Stomach (tissue), 9 donors: ENCODE data around the gene BNC2. TPM values are rescaled to one million over a fixed set of nuclear protein-coding genes. Genes with fewer than 3 reads are reported as not detected.

Source experiments
- DNase-seq, 2 donors: peaks; one replicate each; pipeline versions ENCODE4 v3.0.0 to v3.0.0-alpha.2; 2013 to 2019
- H3K27ac ChIP-seq, 5 donors: fragments of 200-600 bp in 4 of 5; sonication (generic) in 4 of 5; one replicate each; pipeline ENCODE4 v1.5.1; 2013 to 2019; ENCODE audit warnings: mild to moderate bottlenecking in 1 of 5, moderate library complexity in 1 of 5
- H3K27me3 ChIP-seq, 3 donors: fragments of 200-600 bp; sonication (generic); one replicate each; pipeline ENCODE4 v1.5.1; 2017 to 2019; ENCODE audit warnings: mixed run types in 1 of 3
- H3K36me3 ChIP-seq, 4 donors: fragments of 200-600 bp; sonication (generic); 1 replicate in 3 of 4; 2 replicates in 1 of 4; pipeline ENCODE4 v1.5.1; 2016 to 2019
- H3K4me1 ChIP-seq, 4 donors: fragments of 200-600 bp; sonication (generic); one replicate each; pipeline ENCODE4 v1.5.1; 2016 to 2019
- H3K4me3 ChIP-seq, 4 donors: fragments of 200-600 bp; sonication (generic) in 3 of 4; one replicate each; pipeline ENCODE4 v1.5.1; 2016 to 2019; ENCODE audit warnings: mild to moderate bottlenecking in 1 of 4
- H3K9me3 ChIP-seq, 4 donors: fragments of 200-600 bp; sonication (generic); one replicate each; pipeline ENCODE4 v1.5.1; 2016 to 2019
- EP300 ChIP-seq: sonication (generic); formaldehyde crosslinking; IDR thresholded peaks from one replicate; pipeline ENCODE4 v1.6.1; 2017; ENCODE audit warnings: antibody characterized with exemption
- POLR2A ChIP-seq, 4 donors: fragments of 450-650 bp; IDR thresholded peaks; one replicate each; pipeline ENCODE4 v1.6.1; 2016; ENCODE audit warnings: antibody characterized with exemption in 4 of 4, control low read depth in 2 of 4, mild to moderate bottlenecking in 1 of 4, moderate library complexity in 1 of 4
- POLR2AphosphoS5 ChIP-seq, 3 donors: sonication (generic); formaldehyde crosslinking; IDR thresholded peaks; one replicate each; pipeline ENCODE4 v1.6.1; 2016; ENCODE audit warnings: antibody characterized with exemption in 3 of 3
- WGBS, 5 donors: extraction: QIAGEN DNeasy Blood & Tissue Kit in 3 of 5; methylation state at CpG; one replicate each; pipeline versions ENCODE4 v1.1.5 to v1.1.7; 2013 to 2018; 5-methylcytosine and 5-hydroxymethylcytosine counted together
- intact Hi-C: fragments of 100-400 bp; cut with DNase I; formaldehyde crosslinking; loops from one replicate; pipeline ENCODE4 v1.15.1; 2023; ENCODE audit warnings: low total_unique reads
- polyA plus RNA-seq, 3 donors: library from polyadenylated mRNA; stranded (reverse); fragments of 200-250 nt; gene quantifications; one replicate each; pipeline ENCODE4 v1.2.3, GENCODE V29; 2013
- total RNA-seq, 5 donors: library from RNA; depleted of rRNA; stranded (reverse); fragments of >200 nt; gene quantifications; one replicate each; pipeline versions ENCODE4 v1.1.0 to v1.2.3, GENCODE V29; 2014 to 2016
- TF ChIP-seq, protein P1 (sequence below), 7 experiments: fragments of 450-650 bp in 4 of 7; fragments of 200-600 bp in 3 of 7; sonication (generic) in 3 of 7; IDR thresholded peaks; one replicate each; pipeline ENCODE4 v1.5.1; 2016 to 2019; ENCODE audit warnings: antibody characterized with exemption in 7 of 7, control low read depth in 2 of 7, mild to moderate bottlenecking in 1 of 7
- donor health status: healthy with polysubstance abuse.
- donor health status: Bipolar disorder and iron deficiency.
- donor health status: healthy.

Gene BNC2
- total and polyA plus RNA-seq, 8 donors: 1.1 to 60.7 (median 7.6) TPM

GRCh38 chr9:16532681-16533450 lies 337.6 kb downstream of the BNC2 start:
- no peaks in the 10 kb centered on the region for H3K9me3 ChIP-seq
- TF ChIP-seq, protein P1, sequence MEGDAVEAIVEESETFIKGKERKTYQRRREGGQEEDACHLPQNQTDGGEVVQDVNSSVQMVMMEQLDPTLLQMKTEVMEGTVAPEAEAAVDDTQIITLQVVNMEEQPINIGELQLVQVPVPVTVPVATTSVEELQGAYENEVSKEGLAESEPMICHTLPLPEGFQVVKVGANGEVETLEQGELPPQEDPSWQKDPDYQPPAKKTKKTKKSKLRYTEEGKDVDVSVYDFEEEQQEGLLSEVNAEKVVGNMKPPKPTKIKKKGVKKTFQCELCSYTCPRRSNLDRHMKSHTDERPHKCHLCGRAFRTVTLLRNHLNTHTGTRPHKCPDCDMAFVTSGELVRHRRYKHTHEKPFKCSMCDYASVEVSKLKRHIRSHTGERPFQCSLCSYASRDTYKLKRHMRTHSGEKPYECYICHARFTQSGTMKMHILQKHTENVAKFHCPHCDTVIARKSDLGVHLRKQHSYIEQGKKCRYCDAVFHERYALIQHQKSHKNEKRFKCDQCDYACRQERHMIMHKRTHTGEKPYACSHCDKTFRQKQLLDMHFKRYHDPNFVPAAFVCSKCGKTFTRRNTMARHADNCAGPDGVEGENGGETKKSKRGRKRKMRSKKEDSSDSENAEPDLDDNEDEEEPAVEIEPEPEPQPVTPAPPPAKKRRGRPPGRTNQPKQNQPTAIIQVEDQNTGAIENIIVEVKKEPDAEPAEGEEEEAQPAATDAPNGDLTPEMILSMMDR (IDR thresholded peaks at IDR 0.05): no peak
- peak in 1 of 3 donors; percentile 16 for TF ChIP-seq POLR2AphosphoS5 (IDR thresholded peaks at IDR 0.05)
- TF ChIP-seq POLR2A (IDR thresholded peaks at IDR 0.05): no peak
- TF ChIP-seq EP300: no peak
- H3K4me1 ChIP-seq: peaks cover 0 to 15% (median 7%) of the 10 kb centered on the region in 4 donors
- no peak for DNase-seq
- no peaks in the 10 kb centered on the region for H3K27me3 ChIP-seq
- H3K36me3 ChIP-seq: no peaks in the 10 kb centered on the region
- intact Hi-C loops: no loop called here
- WGBS, 5 donors: 57 to 75% (median 69%) methylated on average over 2 of the region's 2 CpGs
- no peak overlapping the region for H3K4me3 ChIP-seq
- H3K27ac ChIP-seq: no peak overlapping the region

GRCh38 chr9:16532272-16532671 lies 338.2 kb downstream of the BNC2 start:
- whole genome bisulfite sequencing, 5 donors: 81 to 90% (median 90%) methylated on average over 3 of the region's 3 CpGs
- H3K4me3 ChIP-seq: no peak overlapping the region
- peaks cover 0 to 15% (median 7%) of the 10 kb centered on the region in 4 donors for H3K4me1 ChIP-seq
- H3K9me3 ChIP-seq: no peaks in the 10 kb centered on the region
- H3K27me3 ChIP-seq: no peaks in the 10 kb centered on the region
- no peak overlapping the region for H3K27ac ChIP-seq
- intact Hi-C loops: no loop called here
- TF ChIP-seq, protein P1 (IDR thresholded peaks at IDR 0.05): no peak
- TF ChIP-seq EP300: no peak
- no peak for TF ChIP-seq POLR2AphosphoS5 (IDR thresholded peaks at IDR 0.05)
- no peak for TF ChIP-seq POLR2A (IDR thresholded peaks at IDR 0.05)
- no peak for DNase-seq
- no peaks in the 10 kb centered on the region for H3K36me3 ChIP-seq

GRCh38 chr9:16530669-16531642 lies 339.5 kb downstream of the BNC2 start:
- Histone ChIP-seq H3K4me3 (no peak overlapping the region), H3K9me3 (no peaks in the 10 kb centered on the region), H3K27me3 (no peaks in the 10 kb centered on the region), H3K4me1 (peaks cover 0 to 15% (median 7%) of the 10 kb centered on the region in 4 donors), H3K27ac (no peak overlapping the region), H3K36me3 (no peaks in the 10 kb centered on the region)
- peak in 1 of 2 donors; percentile 48 for DNase-seq
- TF ChIP-seq, protein P1 (IDR thresholded peaks at IDR 0.05): no peak
- TF ChIP-seq EP300 (no peak), POLR2A (IDR thresholded peaks at IDR 0.05) (no peak), POLR2AphosphoS5 (IDR thresholded peaks at IDR 0.05) (no peak)
- intact Hi-C loops: no loop called here
- 51 to 60% (median 57%) methylated on average over 13 of the region's 13 CpGs for WGBS, 5 donors

- TF ChIP-seq POLR2AphosphoS5 (IDR thresholded peaks at IDR 0.05) (no peak), POLR2A (IDR thresholded peaks at IDR 0.05) (no peak), EP300 (no peak)
- TF ChIP-seq, protein P1 (IDR thresholded peaks at IDR 0.05): no peak
- Histone ChIP-seq H3K36me3 (no peaks in the 10 kb centered on the region), H3K27me3 (no peaks in the 10 kb centered on the region), H3K27ac (no peak overlapping the region), H3K4me3 (no peak overlapping the region), H3K4me1 (peaks cover 0 to 19% (median 8%) of the 10 kb centered on the region in 4 donors), H3K9me3 (no peaks in the 10 kb centered on the region)
- WGBS, 5 donors: 86 to 93% (median 89%) methylated on average over 9 of the region's 9 CpGs
- intact Hi-C loops: no loop called here
- DNase-seq: no peak
Measured at GRCh38 chr9:16527573-16527972, 342.9 kb downstream of the BNC2 start.
